Progenitor cell of endocrine pancreas (in vitro differentiated cells): ENCODE data around the gene VARS2. TPM values are rescaled to one million over a fixed set of nuclear protein-coding genes. Genes with fewer than 3 reads are reported as not detected.

Experiments
- DNase-seq: peaks from one replicate; pipeline ENCODE4 v3.0.0; 2021; ENCODE audit warnings: low spot score; ENCODE audit not compliant: unreplicated experiment
- H3K27ac Mint-ChIP-seq: 2 replicates; pipeline ENCODE4 v1.8.0; 2021; ENCODE audit warnings: mild to moderate bottlenecking, moderate library complexity, mixed read lengths
- H3K27me3 Mint-ChIP-seq: 2 replicates; pipeline ENCODE4 v1.8.0; 2021; ENCODE audit warnings: mixed read lengths
- H3K36me3 Mint-ChIP-seq: 2 replicates; pipeline ENCODE4 v1.8.0; 2022; ENCODE audit warnings: mixed read lengths; ENCODE audit not compliant: insufficient read depth
- H3K4me1 Mint-ChIP-seq: 2 replicates; pipeline ENCODE4 v1.8.0; 2021; ENCODE audit warnings: low read depth, mixed read lengths
- H3K4me3 Mint-ChIP-seq: 2 replicates; pipeline ENCODE4 v1.8.0; 2021; ENCODE audit warnings: low read depth, mild to moderate bottlenecking, moderate library complexity, mixed read lengths
- H3K9me3 Mint-ChIP-seq: 2 replicates; pipeline ENCODE4 v1.8.0; 2021; ENCODE audit warnings: low read depth, mixed read lengths
- total RNA-seq: library from RNA; stranded (reverse); gene quantifications from 2 replicates; pipeline ENCODE4 v1.2.1, GENCODE V29; 2021
- TF ChIP-seq, protein P1 (sequence below): fragments of 200-600 bp; sonication (generic); IDR thresholded peaks from one replicate; pipeline ENCODE4 v1.5.0; 2021; ENCODE audit warnings: antibody characterized with exemption, mild to moderate bottlenecking; ENCODE audit not compliant: unreplicated experiment

Gene VARS2
- total RNA-seq, 1 donor from 2014 or later, result 58.0 TPM

DNA sequence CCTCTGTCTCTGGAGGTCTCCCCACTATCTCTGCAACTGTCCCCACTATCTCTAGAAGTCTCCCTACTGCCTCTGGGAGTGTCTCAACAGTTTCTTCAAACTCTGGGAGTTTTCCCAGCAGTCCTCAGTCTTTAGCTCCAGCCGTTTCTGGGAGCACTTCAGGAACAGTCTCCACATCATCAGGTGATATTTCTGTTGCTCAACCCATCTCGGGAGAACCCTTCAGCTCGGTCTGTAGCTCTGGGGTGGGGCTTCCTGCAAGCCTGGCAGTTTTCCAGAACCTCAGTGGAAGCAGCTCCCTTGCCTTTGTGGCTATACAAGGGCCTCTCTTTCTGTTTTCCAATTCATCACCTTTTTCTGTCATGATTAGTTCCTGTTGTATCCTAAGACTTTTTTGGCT is 21.0 kb downstream of the VARS2 start:
- no peaks in the 10 kb centered on the region for H3K36me3 Mint-ChIP-seq
- no peak overlapping the region for H3K27ac Mint-ChIP-seq
- no peak for DNase-seq
- H3K9me3 Mint-ChIP-seq, result no peaks in the 10 kb centered on the region
- peaks cover 24% of the 10 kb centered on the region for H3K4me1 Mint-ChIP-seq
- TF ChIP-seq, protein P1, sequence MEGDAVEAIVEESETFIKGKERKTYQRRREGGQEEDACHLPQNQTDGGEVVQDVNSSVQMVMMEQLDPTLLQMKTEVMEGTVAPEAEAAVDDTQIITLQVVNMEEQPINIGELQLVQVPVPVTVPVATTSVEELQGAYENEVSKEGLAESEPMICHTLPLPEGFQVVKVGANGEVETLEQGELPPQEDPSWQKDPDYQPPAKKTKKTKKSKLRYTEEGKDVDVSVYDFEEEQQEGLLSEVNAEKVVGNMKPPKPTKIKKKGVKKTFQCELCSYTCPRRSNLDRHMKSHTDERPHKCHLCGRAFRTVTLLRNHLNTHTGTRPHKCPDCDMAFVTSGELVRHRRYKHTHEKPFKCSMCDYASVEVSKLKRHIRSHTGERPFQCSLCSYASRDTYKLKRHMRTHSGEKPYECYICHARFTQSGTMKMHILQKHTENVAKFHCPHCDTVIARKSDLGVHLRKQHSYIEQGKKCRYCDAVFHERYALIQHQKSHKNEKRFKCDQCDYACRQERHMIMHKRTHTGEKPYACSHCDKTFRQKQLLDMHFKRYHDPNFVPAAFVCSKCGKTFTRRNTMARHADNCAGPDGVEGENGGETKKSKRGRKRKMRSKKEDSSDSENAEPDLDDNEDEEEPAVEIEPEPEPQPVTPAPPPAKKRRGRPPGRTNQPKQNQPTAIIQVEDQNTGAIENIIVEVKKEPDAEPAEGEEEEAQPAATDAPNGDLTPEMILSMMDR, result no peak
- no peak overlapping the region for H3K4me3 Mint-ChIP-seq
- peaks cover 13% of the 10 kb centered on the region for H3K27me3 Mint-ChIP-seq

GRCh38 chr6:30937265-30937664 is 23.2 kb downstream of the VARS2 start:
- Mint-ChIP-seq H3K27me3 (peaks cover 19% of the 10 kb centered on the region), H3K27ac (no peak overlapping the region), H3K9me3 (no peaks in the 10 kb centered on the region), H3K36me3 (no peaks in the 10 kb centered on the region), H3K4me1 (peaks cover 16% of the 10 kb centered on the region), H3K4me3 (no peak overlapping the region)
- TF ChIP-seq, protein P1, result no peak
- no peak for DNase-seq

DNA sequence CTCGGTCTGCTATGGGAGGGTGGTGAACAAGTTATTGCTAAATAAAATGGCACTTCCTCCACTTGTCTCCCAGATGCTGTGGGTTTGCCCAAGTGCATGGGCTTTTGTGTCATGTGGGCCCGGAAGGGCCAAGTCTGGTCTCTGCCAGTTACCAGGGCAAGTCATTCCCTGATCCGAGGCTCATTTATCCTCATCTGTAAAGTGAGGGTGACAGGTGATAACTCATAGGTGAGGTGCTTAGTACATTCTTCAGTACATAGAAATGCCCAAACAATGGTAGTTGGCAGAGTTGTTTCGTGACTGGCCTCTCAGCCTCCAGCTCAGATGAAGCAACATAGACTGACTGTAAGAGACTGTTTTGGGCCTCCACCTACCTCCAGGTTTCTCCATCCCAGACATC is 24.7 kb downstream of the VARS2 start:
- no peak overlapping the region for H3K4me3 Mint-ChIP-seq
- H3K9me3 Mint-ChIP-seq, result no peaks in the 10 kb centered on the region
- peaks cover 21% of the 10 kb centered on the region for H3K27me3 Mint-ChIP-seq
- no peak overlapping the region for H3K27ac Mint-ChIP-seq
- TF ChIP-seq, protein P1, result no peak
- H3K4me1 Mint-ChIP-seq, result peaks cover 11% of the 10 kb centered on the region
- DNase-seq, result no peak
- H3K36me3 Mint-ChIP-seq, result no peaks in the 10 kb centered on the region

- Mint-ChIP-seq H3K36me3 (no peaks in the 10 kb centered on the region), H3K4me1 (peaks cover 11% of the 10 kb centered on the region), H3K27ac (no peak overlapping the region), H3K4me3 (no peak overlapping the region), H3K9me3 (no peaks in the 10 kb centered on the region), H3K27me3 (peaks cover 21% of the 10 kb centered on the region)
- TF ChIP-seq, protein P1, result no peak
- DNase-seq, result no peak
Observed at GRCh38 chr6:30939473-30939872, 25.4 kb downstream of the VARS2 start.

GRCh38 chr6:30940361-30940986 is 26.4 kb downstream of the VARS2 start, which contains the start of gene MUCL3:
Gene MUCL3, plus strand, starts transcription at chr6:30940973. Its CDS starts 27 bp downstream, at chr6:30941000.
- H3K36me3 Mint-ChIP-seq, result no peaks in the 10 kb centered on the region
- peaks cover 18% of the 10 kb centered on the region for H3K27me3 Mint-ChIP-seq
- peak within 1 kb of the TSS; percentile 34 for H3K27ac Mint-ChIP-seq
- no peak for DNase-seq
- H3K9me3 Mint-ChIP-seq, result no peaks in the 10 kb centered on the region
- no peak within 1 kb of the TSS for H3K4me3 Mint-ChIP-seq
- peaks cover 9% of the 10 kb centered on the region for H3K4me1 Mint-ChIP-seq
- TF ChIP-seq, protein P1, result no peak
